Measurements from ENCODE around the gene PLBD2.

Gene PLBD2

DNA sequence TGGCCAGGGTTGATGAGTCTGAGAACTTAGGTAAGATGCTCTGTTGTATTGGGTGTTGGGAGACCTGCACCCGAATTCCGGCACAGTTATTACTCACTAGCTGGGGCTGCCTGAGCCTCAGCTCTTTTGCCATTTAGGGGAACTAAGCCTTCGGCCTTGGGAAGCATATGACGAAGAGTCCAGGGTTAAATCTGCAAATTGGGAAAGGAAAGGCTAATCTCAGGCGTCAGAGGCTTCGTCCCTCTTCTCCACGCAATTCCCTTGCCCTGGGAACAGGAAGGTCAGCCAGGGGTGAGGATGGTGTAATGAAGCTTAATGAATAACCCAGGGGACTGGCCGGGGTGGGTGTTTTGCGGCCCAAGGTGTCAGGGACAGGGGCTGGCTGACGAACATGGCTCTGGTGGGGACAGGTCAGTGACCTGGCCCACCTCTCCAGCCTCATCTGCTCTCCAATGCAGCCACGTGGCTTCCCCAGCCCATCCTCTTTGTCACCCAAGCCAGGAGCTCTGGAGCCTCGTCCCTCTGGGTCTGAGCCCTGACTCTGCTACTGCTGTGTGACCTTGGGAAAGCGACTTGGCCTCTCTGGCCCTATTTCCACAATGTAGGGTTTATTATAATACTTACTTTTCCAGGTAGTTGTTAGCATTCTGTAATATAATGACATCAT lies 60.0 kb downstream of the PLBD2 start:
- Histone ChIP-seq H3K9ac (ENCODE audit: low read depth, low read length) (no peak overlapping the region), H3K4me1 (ENCODE audit: control insufficient read depth, insufficient read depth, low read length) (no peaks in the 10 kb centered on the region), H3K27me3 (ENCODE audit: control insufficient read depth, insufficient read depth, low read length) (no peaks in the 10 kb centered on the region), H3K4me3 (ENCODE audit: low read depth, low read length) (no peak overlapping the region), H3K9me3 (ENCODE audit: control insufficient read depth, insufficient read depth, low read length) (no peaks in the 10 kb centered on the region), H3K36me3 (ENCODE audit: control insufficient read depth, insufficient read depth, low read length) (no peaks in the 10 kb centered on the region)

DNA sequence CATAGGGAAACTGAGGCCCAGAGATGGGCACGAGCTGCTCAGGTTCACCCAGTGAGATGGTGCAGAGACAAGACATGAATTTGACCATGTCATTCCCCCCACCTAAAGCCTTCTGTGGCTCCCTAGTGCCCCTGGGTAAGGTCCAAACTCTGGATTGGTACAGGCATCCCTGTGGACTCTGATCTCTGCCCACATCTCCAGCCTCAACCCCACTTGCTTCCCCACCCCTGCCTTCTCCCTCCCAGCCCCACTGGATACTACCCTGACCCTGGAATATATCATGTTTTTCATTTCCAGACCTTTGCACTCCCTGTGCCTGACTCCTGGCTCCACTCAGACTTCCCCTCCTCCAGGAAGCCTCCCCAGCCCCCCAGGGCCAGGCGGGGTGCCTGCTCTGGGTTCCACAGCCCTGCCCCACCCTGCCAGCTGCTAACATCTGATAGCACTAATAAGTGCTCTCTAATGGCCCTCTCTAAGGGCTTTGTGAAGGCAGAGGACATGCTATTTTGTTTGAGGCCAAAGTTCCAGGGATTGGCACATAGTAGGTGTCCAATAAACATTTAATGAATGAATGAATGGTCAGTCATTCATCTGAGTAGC lies 62.7 kb downstream of the PLBD2 start:
- Histone ChIP-seq H3K36me3 (ENCODE audit: control insufficient read depth, insufficient read depth, low read length) (no peaks in the 10 kb centered on the region), H3K4me3 (ENCODE audit: low read depth, low read length) (no peak overlapping the region), H3K4me1 (ENCODE audit: control insufficient read depth, insufficient read depth, low read length) (no peaks in the 10 kb centered on the region), H3K9me3 (ENCODE audit: control insufficient read depth, insufficient read depth, low read length) (no peaks in the 10 kb centered on the region), H3K9ac (ENCODE audit: low read depth, low read length) (no peak overlapping the region), H3K27me3 (ENCODE audit: control insufficient read depth, insufficient read depth, low read length) (no peaks in the 10 kb centered on the region)

DNA sequence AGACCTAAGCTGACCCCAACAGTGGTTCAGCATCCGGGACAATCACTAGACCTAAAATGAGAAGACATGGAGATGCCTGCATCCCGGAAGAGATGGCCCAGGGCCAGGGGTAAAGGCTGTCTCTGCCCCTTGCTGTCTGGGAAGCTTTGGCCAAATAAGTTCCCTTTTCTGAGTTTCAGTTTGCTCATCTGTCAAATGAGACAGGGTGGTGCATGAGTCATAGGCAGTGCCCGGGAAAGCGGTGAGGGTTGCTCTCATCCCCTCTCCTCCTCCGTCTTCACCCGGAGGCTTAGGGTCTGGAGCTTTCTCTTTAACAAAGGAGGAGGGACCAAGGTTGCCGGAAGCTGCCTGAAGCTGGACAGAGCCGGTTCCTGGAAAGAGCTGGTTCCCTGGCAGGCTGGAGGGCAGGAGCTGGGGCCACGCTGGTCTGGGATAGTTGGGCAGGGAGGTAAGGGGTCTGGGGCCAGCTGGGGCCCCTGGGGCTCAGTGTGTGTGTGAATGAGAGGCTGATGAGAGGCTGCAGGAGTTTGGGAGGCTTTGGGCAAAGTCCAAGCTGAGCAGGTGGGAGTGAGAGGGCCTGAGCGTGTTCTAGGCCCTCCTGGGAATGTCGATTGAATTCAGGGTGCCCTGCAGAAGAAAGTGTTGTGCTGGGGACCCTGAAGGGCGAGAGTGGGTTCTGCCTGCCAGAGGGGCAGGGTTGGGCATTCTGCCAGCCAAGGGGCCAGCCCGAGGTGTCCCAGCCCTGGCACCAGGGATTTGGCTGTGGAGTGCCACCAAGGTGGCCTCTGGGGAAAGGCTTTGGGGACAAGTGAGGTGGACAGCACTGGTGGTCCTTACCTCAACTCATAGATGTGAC lies 63.9 kb downstream of the PLBD2 start, which contains the start of gene SDSL:
Gene SDSL (plus strand): TSS at position 351 of the 856 bp plus-strand sequence. CDS start 5,603 bp downstream, outside the sequence.
- no peaks in the 10 kb centered on the region for H3K4me1 ChIP-seq (ENCODE audit: control insufficient read depth, insufficient read depth, low read length)
- H3K4me3 ChIP-seq (ENCODE audit: low read depth, low read length): no peak within 1 kb of the TSS
- H3K9me3 ChIP-seq (ENCODE audit: control insufficient read depth, insufficient read depth, low read length): no peaks in the 10 kb centered on the region
- peak within 1 kb of the TSS; percentile 40 for H3K9ac ChIP-seq (ENCODE audit: low read depth, low read length)
- H3K36me3 ChIP-seq (ENCODE audit: control insufficient read depth, insufficient read depth, low read length): no peaks in the 10 kb centered on the region
- no peaks in the 10 kb centered on the region for H3K27me3 ChIP-seq (ENCODE audit: control insufficient read depth, insufficient read depth, low read length)

DNA sequence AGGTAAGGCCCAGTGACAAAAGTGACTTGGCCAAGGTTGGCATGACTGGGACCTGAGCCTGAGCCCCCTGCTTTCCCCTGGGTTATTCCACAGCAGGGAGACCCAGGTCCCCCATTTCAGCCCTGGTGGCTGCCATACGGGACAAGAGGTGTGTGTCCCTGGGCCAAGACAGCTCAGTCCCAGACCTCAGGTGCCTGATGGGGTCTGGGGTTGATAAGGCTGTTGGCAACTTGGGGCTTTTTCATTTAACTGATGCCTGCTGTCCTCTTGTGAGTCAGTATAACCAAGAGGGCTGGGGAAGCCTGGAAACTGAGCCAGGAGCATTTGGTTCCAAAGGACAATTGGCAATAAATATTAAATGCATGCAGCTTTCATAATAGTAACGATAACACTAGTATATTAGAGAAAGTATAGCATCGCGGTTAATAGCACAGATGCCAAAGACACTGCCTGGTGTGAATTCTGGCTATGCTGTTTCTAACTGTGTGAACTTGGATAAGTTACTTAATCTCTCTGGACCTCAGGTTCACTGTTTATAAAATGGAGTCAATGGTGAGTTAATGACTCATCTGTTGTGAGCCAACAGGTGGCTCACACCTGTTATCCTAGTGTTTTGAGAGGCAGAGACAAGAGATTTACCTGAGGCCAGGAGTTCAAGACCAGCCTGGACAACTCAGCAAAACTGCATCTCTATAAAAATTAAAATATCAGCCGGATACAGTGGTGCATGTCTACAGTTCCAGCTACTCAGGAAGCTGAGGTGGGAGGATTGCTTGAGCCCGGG lies 64.7 kb downstream of the PLBD2 start:
- no peak overlapping the region for H3K4me3 ChIP-seq (ENCODE audit: low read depth, low read length)
- H3K36me3 ChIP-seq (ENCODE audit: control insufficient read depth, insufficient read depth, low read length): no peaks in the 10 kb centered on the region
- no peaks in the 10 kb centered on the region for H3K27me3 ChIP-seq (ENCODE audit: control insufficient read depth, insufficient read depth, low read length)
- no peaks in the 10 kb centered on the region for H3K9me3 ChIP-seq (ENCODE audit: control insufficient read depth, insufficient read depth, low read length)
- H3K4me1 ChIP-seq (ENCODE audit: control insufficient read depth, insufficient read depth, low read length): no peaks in the 10 kb centered on the region
- peak overlapping the region; percentile 40 for H3K9ac ChIP-seq (ENCODE audit: low read depth, low read length)

DNA sequence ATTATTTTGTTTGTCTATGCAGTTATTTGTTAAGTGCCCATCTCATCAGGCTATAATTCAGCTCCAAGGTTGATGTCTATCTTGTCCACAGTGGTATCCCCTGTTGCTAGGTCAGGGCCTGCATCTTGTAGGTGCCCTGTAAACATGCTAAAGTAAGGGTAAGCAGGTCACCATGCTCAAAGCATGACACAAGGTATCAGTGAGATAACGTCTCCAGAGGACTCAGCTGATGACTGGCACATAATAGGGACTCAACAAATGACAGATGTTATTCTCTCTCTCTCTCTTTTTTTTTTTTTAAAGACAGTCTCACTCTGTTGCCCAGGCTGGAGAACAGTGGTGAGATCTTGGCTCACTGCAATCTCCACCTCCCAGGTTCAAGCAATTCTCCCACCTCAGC lies 66.1 kb downstream of the PLBD2 start:
- H3K9ac ChIP-seq (ENCODE audit: low read depth, low read length): no peak overlapping the region
- H3K4me1 ChIP-seq (ENCODE audit: control insufficient read depth, insufficient read depth, low read length): no peaks in the 10 kb centered on the region
- H3K27me3 ChIP-seq (ENCODE audit: control insufficient read depth, insufficient read depth, low read length): no peaks in the 10 kb centered on the region
- no peak overlapping the region for H3K4me3 ChIP-seq (ENCODE audit: low read depth, low read length)
- no peaks in the 10 kb centered on the region for H3K36me3 ChIP-seq (ENCODE audit: control insufficient read depth, insufficient read depth, low read length)
- H3K9me3 ChIP-seq (ENCODE audit: control insufficient read depth, insufficient read depth, low read length): no peaks in the 10 kb centered on the region

DNA sequence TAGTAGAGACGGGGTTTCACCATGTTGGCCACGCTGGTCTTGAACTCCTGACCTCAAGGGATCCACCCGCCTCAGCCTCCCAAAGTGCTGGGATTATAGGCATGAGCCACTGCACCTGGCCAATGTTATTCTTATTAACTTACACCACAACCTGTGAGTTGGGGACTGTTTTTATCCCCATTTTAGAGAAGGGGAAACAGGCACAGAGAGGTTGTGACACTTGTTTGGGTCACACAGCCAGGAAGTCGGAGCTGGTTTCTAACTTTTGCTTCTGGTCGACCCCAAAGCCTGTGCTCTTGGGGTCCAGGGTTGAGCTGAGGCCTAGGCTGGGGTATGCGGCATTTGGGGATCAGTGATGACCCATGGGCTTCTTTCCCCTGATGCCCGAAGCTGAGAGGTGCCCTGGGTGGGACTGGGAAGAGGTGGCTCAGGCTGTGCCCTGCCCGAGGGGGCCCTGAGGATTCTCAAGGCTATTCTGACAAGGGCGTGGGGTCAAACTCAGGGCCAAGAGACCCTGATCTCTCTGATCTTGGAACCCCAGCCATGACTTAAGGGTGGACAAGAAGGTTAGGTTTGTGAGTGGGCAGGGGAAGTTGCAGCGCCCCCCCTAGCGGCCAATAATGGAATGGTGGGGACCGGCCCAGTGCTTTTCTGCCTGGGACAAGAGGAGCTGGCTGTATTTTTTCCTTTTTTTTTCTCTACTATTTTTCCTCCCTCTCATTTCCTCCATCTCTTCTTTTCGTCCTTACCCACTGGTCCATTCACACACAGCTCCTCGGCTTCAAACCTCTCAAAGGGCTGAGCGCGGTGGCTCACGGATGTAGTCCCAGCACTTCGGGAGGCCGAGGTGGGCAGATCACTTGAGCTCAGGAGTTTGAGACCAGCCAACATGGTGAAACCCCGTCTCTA lies 66.8 kb downstream of the PLBD2 start:
- Histone ChIP-seq H3K27me3 (ENCODE audit: control insufficient read depth, insufficient read depth, low read length) (no peaks in the 10 kb centered on the region), H3K36me3 (ENCODE audit: control insufficient read depth, insufficient read depth, low read length) (no peaks in the 10 kb centered on the region), H3K4me1 (ENCODE audit: control insufficient read depth, insufficient read depth, low read length) (no peaks in the 10 kb centered on the region), H3K9ac (ENCODE audit: low read depth, low read length) (no peak overlapping the region), H3K4me3 (ENCODE audit: low read depth, low read length) (peak overlapping the region; percentile 50), H3K9me3 (ENCODE audit: control insufficient read depth, insufficient read depth, low read length) (no peaks in the 10 kb centered on the region)

DNA sequence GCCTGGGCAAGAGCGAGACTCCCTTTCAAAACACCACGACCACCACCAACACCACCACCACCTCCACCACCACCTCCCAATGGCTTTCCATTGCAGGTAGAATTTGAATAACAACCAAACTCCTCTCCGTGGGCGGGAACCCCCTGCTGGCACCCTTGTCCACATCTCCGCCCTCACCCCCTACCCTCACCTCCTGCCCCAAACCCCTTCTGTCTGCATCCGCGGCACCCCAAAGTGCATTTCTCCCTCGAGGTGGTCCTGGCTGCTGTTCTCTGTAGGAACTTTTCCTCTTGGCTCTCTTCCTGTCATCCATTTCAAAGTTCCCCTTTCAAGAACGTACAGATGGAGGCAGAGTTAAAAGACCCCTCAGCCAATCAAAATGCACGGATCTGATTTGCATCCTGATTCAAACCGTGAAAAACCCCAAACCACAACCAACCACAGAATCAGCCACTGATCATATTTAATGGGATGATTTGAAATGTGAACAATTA lies 67.6 kb downstream of the PLBD2 start:
- H3K9ac ChIP-seq (ENCODE audit: low read depth, low read length): no peak overlapping the region
- H3K9me3 ChIP-seq (ENCODE audit: control insufficient read depth, insufficient read depth, low read length): no peaks in the 10 kb centered on the region
- H3K4me1 ChIP-seq (ENCODE audit: control insufficient read depth, insufficient read depth, low read length): no peaks in the 10 kb centered on the region
- no peaks in the 10 kb centered on the region for H3K36me3 ChIP-seq (ENCODE audit: control insufficient read depth, insufficient read depth, low read length)
- H3K4me3 ChIP-seq (ENCODE audit: low read depth, low read length): peak overlapping the region; percentile 50
- H3K27me3 ChIP-seq (ENCODE audit: control insufficient read depth, insufficient read depth, low read length): no peaks in the 10 kb centered on the region

DNA sequence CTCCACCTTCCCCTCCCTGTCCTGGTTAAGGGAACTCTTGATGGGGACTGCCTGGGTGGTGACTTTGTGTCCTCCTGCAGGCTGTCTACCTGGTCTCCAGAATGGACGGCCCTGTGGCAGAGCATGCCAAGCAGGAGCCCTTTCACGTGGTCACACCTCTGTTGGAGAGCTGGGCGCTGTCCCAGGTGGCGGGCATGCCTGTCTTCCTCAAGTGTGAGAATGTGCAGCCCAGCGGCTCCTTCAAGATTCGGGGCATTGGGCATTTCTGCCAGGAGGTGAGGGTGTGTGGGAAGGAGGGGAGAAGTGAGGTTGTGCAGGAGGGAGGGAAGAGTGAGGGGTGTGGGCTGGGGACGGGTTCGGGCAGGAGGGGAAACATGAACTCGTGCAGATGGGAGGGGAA lies 69.5 kb downstream of the PLBD2 start:
- no peaks in the 10 kb centered on the region for H3K9me3 ChIP-seq (ENCODE audit: control insufficient read depth, insufficient read depth, low read length)
- no peaks in the 10 kb centered on the region for H3K36me3 ChIP-seq (ENCODE audit: control insufficient read depth, insufficient read depth, low read length)
- H3K4me3 ChIP-seq (ENCODE audit: low read depth, low read length): no peak overlapping the region
- no peak overlapping the region for H3K9ac ChIP-seq (ENCODE audit: low read depth, low read length)
- no peaks in the 10 kb centered on the region for H3K27me3 ChIP-seq (ENCODE audit: control insufficient read depth, insufficient read depth, low read length)
- no peaks in the 10 kb centered on the region for H3K4me1 ChIP-seq (ENCODE audit: control insufficient read depth, insufficient read depth, low read length)

DNA sequence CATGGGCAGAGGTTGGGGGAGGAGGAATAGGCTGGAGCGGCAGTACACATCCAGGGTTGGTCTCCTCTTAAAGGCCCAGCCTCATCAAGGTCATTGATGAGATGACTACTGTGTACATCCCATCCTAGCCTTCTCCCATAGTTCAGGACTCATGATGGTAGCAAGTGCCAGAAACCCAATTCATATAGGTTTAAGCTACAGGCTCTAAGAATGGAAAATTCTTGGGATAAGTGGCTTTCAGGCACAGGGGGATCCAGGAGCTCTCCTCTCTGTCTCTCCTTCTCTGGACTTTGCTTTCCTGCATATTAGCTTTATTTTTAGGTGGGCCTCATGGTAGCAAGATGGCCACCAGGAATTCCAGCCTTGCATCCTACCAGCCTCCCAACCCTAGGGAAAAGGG lies 70.1 kb downstream of the PLBD2 start:
- H3K9ac ChIP-seq (ENCODE audit: low read depth, low read length): no peak overlapping the region
- H3K27me3 ChIP-seq (ENCODE audit: control insufficient read depth, insufficient read depth, low read length): no peaks in the 10 kb centered on the region
- H3K4me3 ChIP-seq (ENCODE audit: low read depth, low read length): no peak overlapping the region
- no peaks in the 10 kb centered on the region for H3K4me1 ChIP-seq (ENCODE audit: control insufficient read depth, insufficient read depth, low read length)
- no peaks in the 10 kb centered on the region for H3K9me3 ChIP-seq (ENCODE audit: control insufficient read depth, insufficient read depth, low read length)
- no peaks in the 10 kb centered on the region for H3K36me3 ChIP-seq (ENCODE audit: control insufficient read depth, insufficient read depth, low read length)

DNA sequence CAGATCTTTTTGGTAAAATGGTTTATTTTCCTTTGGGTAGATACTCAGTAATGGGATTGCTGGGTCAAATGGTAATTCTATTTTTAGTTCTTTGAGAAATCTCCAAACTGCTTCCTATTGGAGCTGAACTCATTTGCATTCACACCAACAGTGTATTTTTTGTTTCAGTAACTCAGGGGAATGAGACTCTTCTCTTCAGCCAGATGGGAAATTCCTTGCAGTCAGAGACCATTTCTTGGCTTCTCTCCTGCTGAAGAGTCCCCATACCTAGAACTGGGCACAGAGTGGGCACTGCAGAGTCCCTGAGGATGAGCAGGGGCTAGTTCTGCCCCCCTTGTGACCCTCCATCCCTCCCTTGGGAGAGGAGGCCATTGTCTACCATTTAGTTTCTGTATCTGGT lies 74.6 kb downstream of the PLBD2 start:
- H3K4me1 ChIP-seq (ENCODE audit: control insufficient read depth, insufficient read depth, low read length): no peaks in the 10 kb centered on the region
- no peaks in the 10 kb centered on the region for H3K27me3 ChIP-seq (ENCODE audit: control insufficient read depth, insufficient read depth, low read length)
- H3K4me3 ChIP-seq (ENCODE audit: low read depth, low read length): no peak overlapping the region
- no peaks in the 10 kb centered on the region for H3K9me3 ChIP-seq (ENCODE audit: control insufficient read depth, insufficient read depth, low read length)
- H3K36me3 ChIP-seq (ENCODE audit: control insufficient read depth, insufficient read depth, low read length): no peaks in the 10 kb centered on the region
- H3K9ac ChIP-seq (ENCODE audit: low read depth, low read length): no peak overlapping the region
